Thyroid gland (tissue), 4 donors: Measurements from ENCODE around the gene LRFN4.

ENCODE experiments used
- POLR2A ChIP-seq, 2 donors: fragments of 450-650 bp; IDR thresholded peaks; one replicate each; pipeline ENCODE4 v1.6.1; 2017; ENCODE audit warnings: antibody characterized with exemption in 2 of 2, mild to moderate bottlenecking in 2 of 2, moderate library complexity in 1 of 2
- TF ChIP-seq, protein P1 (sequence below), 6 experiments: fragments of 200-600 bp in 3 of 6; fragments of 450-650 bp in 3 of 6; sonication (generic) in 3 of 6; IDR thresholded peaks; one replicate each; pipeline ENCODE4 v1.5.1; 2016 to 2019; ENCODE audit warnings: antibody characterized with exemption in 6 of 6, mild to moderate bottlenecking in 2 of 6, inconsistent platforms in 1 of 6, moderate library complexity in 1 of 6

DNA sequence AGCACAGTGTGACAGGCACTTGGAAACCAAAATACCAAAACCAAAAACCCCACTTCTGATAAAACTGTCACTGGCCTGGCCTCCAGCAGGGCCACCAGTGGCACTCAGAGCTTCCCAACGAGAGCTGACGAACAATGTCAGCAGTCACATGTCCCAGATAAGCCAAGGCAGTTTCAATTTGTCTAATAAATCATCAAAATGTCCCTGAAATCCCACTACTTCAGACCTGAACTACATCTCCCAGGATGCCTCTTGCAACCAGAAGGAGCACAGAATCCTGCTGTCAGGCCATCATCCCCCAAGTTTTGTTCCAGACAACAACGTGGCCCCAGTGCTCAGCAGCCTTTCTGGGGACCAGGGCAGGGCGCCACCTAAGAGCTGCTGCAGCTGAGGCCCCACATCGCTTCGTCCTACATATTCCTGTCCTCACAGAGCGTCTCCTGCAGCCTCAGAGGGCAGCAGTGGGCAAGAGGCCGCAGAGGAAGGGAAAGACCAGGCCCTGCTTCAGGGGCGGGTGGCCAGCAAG, 25.1 kb downstream of the LRFN4 start:
- TF ChIP-seq, protein P1, sequence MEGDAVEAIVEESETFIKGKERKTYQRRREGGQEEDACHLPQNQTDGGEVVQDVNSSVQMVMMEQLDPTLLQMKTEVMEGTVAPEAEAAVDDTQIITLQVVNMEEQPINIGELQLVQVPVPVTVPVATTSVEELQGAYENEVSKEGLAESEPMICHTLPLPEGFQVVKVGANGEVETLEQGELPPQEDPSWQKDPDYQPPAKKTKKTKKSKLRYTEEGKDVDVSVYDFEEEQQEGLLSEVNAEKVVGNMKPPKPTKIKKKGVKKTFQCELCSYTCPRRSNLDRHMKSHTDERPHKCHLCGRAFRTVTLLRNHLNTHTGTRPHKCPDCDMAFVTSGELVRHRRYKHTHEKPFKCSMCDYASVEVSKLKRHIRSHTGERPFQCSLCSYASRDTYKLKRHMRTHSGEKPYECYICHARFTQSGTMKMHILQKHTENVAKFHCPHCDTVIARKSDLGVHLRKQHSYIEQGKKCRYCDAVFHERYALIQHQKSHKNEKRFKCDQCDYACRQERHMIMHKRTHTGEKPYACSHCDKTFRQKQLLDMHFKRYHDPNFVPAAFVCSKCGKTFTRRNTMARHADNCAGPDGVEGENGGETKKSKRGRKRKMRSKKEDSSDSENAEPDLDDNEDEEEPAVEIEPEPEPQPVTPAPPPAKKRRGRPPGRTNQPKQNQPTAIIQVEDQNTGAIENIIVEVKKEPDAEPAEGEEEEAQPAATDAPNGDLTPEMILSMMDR (IDR thresholded peaks at IDR 0.05) = no peak
- TF ChIP-seq POLR2A (IDR thresholded peaks at IDR 0.05) = no peak
